Measurements from ENCODE around the gene TDRD7.
A peak's percentile ranks its signal among the peaks of the same experiment; 100 is the strongest.

Gene TDRD7

DNA sequence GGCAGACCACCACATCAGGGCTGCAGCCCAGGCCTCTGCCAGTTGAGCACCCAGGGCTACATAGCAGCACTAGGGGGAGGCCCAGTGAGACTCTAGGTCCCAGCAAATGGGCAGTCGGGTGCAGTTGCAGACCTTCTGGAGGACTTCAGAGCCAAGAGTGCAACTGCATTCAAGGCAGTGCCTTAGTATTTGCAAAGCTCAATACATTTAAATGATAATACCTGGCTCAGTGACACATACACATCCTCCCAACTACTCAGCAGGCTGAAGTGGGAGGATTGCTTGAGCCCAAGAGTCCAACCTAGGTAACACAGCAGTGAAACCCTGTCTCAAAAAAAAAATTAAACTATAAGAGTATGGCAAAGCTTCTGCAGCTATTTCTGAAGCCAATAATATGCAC, 51.0 kb downstream of the TDRD7 start:
- H2AFZ ChIP-seq (ENCODE audit: low read length): no peak overlapping the region
- no peak overlapping the region for H4K91ac ChIP-seq (ENCODE audit: low read depth, low read length, poor library complexity)
- H3K4me1 ChIP-seq (ENCODE audit: control insufficient read depth in 2 of 2, insufficient read depth in 1 of 2, low read depth in 1 of 2, low read length in 2 of 2): no peaks in the 10 kb centered on the region
- no peak overlapping the region for H2AK5ac ChIP-seq (ENCODE audit: low read depth, low read length)
- no peaks in the 10 kb centered on the region for H3K27me3 ChIP-seq (ENCODE audit: control insufficient read depth in 3 of 3, insufficient read depth in 3 of 3, low read depth in 1 of 3, low read length in 3 of 3)
- H2BK12ac ChIP-seq (ENCODE audit: low read length): no peak overlapping the region
- H3K27ac ChIP-seq (replicated peaks; ENCODE audit: low read length): no peak overlapping the region
- no peak overlapping the region for H3K14ac ChIP-seq (ENCODE audit: low read length)
- no peak overlapping the region for H3K18ac ChIP-seq (ENCODE audit: low read length)
- H3K36me3 ChIP-seq (replicated peaks in 1 of 2; ENCODE audit: control insufficient read depth in 2 of 2, insufficient read depth in 2 of 2, low read length in 2 of 2): no peaks in the 10 kb centered on the region
- no CpG with 5 or more reads among the region's 1 CpG for WGBS, 2 donors (ENCODE audit: extremely low coverage in 2 of 2, insufficient read length in 2 of 2, insufficient replicate concordance in 1 of 2)
- no peak overlapping the region for H2BK120ac ChIP-seq (ENCODE audit: low read depth, low read length)
- no peak overlapping the region for H2BK15ac ChIP-seq (ENCODE audit: low read length)
- no peak overlapping the region for H3K23ac ChIP-seq (ENCODE audit: low read depth, low read length, poor library complexity)
- H3K9ac ChIP-seq (ENCODE audit: low read depth, low read length, poor library complexity): no peak overlapping the region
- H3K4me3 ChIP-seq (ENCODE audit: low read length in 2 of 2): no peak overlapping the region
- no peak overlapping the region for H4K8ac ChIP-seq (ENCODE audit: low read depth, low read length)
- no peak for DNase-seq (ENCODE audit: low spot score)
- H2BK5ac ChIP-seq (ENCODE audit: low read length): no peak overlapping the region
- H3K4ac ChIP-seq (ENCODE audit: low read length): no peak overlapping the region
- no peak overlapping the region for H3K4me2 ChIP-seq (ENCODE audit: insufficient read depth, low read length, poor library complexity, severe bottlenecking)
- no peaks in the 10 kb centered on the region for H3K79me1 ChIP-seq (ENCODE audit: low read depth, low read length)
- no peaks in the 10 kb centered on the region for H3K9me3 ChIP-seq (replicated peaks in 1 of 2; ENCODE audit: control insufficient read depth in 2 of 2, insufficient read depth in 1 of 2, low read depth in 1 of 2, low read length in 2 of 2)

DNA sequence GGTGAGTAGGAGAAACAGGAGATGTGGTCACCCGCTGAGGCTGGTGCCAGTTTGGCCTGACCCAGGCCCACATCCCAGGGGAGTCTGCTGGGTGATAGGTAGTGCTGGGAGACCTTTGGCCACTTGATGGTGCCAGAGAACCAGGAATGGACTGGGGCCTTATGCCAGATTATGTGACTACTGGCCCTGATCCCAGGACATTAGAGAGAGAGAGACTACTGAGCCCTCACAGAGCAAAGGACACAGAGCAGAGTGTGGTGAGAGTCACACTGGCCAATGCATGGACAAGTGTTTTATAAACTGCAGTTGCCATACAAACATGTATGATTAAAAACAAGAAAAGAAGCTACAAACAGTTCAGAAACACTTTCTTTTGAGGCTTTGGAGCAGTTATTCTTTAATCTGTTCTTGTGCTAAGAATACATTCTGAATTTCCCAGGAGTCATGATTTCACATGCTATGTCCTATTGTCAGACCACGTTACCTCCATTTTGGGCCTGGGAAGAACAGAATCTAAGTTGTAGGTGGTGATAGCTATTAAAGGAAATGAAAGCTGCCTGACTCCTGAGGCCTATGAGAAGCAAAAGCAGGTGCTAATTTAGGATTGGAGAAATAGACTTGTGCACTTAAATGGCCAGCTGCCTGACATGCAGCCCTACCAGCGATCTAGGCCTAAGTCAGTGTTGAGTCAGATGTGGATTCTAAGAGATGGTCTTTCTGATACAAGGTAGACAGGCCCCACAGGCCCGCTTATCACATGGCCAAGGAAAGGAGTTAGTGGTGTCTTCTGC, 57.0 kb downstream of the TDRD7 start:
- Histone ChIP-seq H3K36me3 (replicated peaks in 1 of 2; ENCODE audit: control insufficient read depth in 2 of 2, insufficient read depth in 2 of 2, low read length in 2 of 2) (no peaks in the 10 kb centered on the region), H4K8ac (ENCODE audit: low read depth, low read length) (no peak overlapping the region), H3K27ac (replicated peaks; ENCODE audit: low read length) (no peak overlapping the region), H3K4ac (ENCODE audit: low read length) (no peak overlapping the region), H3K9ac (ENCODE audit: low read depth, low read length, poor library complexity) (no peak overlapping the region), H2BK12ac (ENCODE audit: low read length) (no peak overlapping the region), H2BK5ac (ENCODE audit: low read length) (no peak overlapping the region), H2BK120ac (ENCODE audit: low read depth, low read length) (no peak overlapping the region), H3K79me1 (ENCODE audit: low read depth, low read length) (no peaks in the 10 kb centered on the region), H3K4me1 (ENCODE audit: control insufficient read depth in 2 of 2, insufficient read depth in 1 of 2, low read depth in 1 of 2, low read length in 2 of 2) (no peaks in the 10 kb centered on the region), H2AFZ (ENCODE audit: low read length) (no peak overlapping the region), H3K27me3 (ENCODE audit: control insufficient read depth in 3 of 3, insufficient read depth in 3 of 3, low read depth in 1 of 3, low read length in 3 of 3) (peaks cover 0 to 19% (median 0%) of the 10 kb centered on the region in 3 experiments), H3K4me3 (ENCODE audit: low read length in 2 of 2) (no peak overlapping the region), H4K91ac (ENCODE audit: low read depth, low read length, poor library complexity) (no peak overlapping the region), H3K23ac (ENCODE audit: low read depth, low read length, poor library complexity) (no peak overlapping the region), H3K18ac (ENCODE audit: low read length) (no peak overlapping the region), H3K4me2 (ENCODE audit: insufficient read depth, low read length, poor library complexity, severe bottlenecking) (no peak overlapping the region), H3K14ac (ENCODE audit: low read length) (no peak overlapping the region), H3K9me3 (replicated peaks in 1 of 2; ENCODE audit: control insufficient read depth in 2 of 2, insufficient read depth in 1 of 2, low read depth in 1 of 2, low read length in 2 of 2) (no peaks in the 10 kb centered on the region), H2AK5ac (ENCODE audit: low read depth, low read length) (no peak overlapping the region), H2BK15ac (ENCODE audit: low read length) (no peak overlapping the region)
- peak; percentile 61 for DNase-seq (ENCODE audit: low spot score)
- WGBS, 2 donors (ENCODE audit: extremely low coverage in 2 of 2, insufficient read length in 2 of 2, insufficient replicate concordance in 1 of 2): no CpG with 5 or more reads among the region's 4 CpGs

DNA sequence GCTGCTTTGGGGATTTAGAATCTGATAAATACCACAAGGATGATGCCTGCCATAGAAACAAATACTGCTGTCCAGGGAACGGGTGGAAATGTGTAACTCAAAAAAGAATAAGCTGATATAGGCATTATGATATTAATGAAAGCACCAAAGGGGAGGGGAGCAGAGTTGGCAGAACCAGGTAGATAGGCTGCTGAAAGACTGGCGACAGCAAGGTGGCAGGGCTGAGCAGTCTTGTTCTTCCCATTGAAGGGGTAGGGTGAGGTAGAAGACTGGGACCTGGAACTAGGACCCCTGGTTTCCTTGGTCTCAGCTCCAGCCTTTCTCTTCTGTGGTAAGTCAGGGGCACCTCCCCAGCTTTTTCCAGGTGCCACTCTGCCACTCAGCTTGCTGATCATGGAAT, 58.2 kb downstream of the TDRD7 start:
- Histone ChIP-seq H3K36me3 (replicated peaks in 1 of 2; ENCODE audit: control insufficient read depth in 2 of 2, insufficient read depth in 2 of 2, low read length in 2 of 2) (no peaks in the 10 kb centered on the region), H3K14ac (ENCODE audit: low read length) (no peak overlapping the region), H3K4me1 (ENCODE audit: control insufficient read depth in 2 of 2, insufficient read depth in 1 of 2, low read depth in 1 of 2, low read length in 2 of 2) (no peaks in the 10 kb centered on the region), H3K79me1 (ENCODE audit: low read depth, low read length) (no peaks in the 10 kb centered on the region), H3K27ac (replicated peaks; ENCODE audit: low read length) (no peak overlapping the region), H2BK15ac (ENCODE audit: low read length) (no peak overlapping the region), H3K23ac (ENCODE audit: low read depth, low read length, poor library complexity) (no peak overlapping the region), H3K4me3 (ENCODE audit: low read length in 2 of 2) (no peak overlapping the region), H3K9me3 (replicated peaks in 1 of 2; ENCODE audit: control insufficient read depth in 2 of 2, insufficient read depth in 1 of 2, low read depth in 1 of 2, low read length in 2 of 2) (no peaks in the 10 kb centered on the region), H3K9ac (ENCODE audit: low read depth, low read length, poor library complexity) (no peak overlapping the region), H2BK5ac (ENCODE audit: low read length) (no peak overlapping the region), H2AK5ac (ENCODE audit: low read depth, low read length) (no peak overlapping the region), H4K91ac (ENCODE audit: low read depth, low read length, poor library complexity) (no peak overlapping the region), H4K8ac (ENCODE audit: low read depth, low read length) (no peak overlapping the region), H3K4ac (ENCODE audit: low read length) (no peak overlapping the region), H2AFZ (ENCODE audit: low read length) (no peak overlapping the region), H3K27me3 (ENCODE audit: control insufficient read depth in 3 of 3, insufficient read depth in 3 of 3, low read depth in 1 of 3, low read length in 3 of 3) (peaks cover 0 to 19% (median 0%) of the 10 kb centered on the region in 3 experiments), H2BK12ac (ENCODE audit: low read length) (no peak overlapping the region), H2BK120ac (ENCODE audit: low read depth, low read length) (no peak overlapping the region), H3K18ac (ENCODE audit: low read length) (no peak overlapping the region), H3K4me2 (ENCODE audit: insufficient read depth, low read length, poor library complexity, severe bottlenecking) (no peak overlapping the region)
- no CpG with 5 or more reads among the region's 2 CpGs for WGBS, 2 donors (ENCODE audit: extremely low coverage in 2 of 2, insufficient read length in 2 of 2, insufficient replicate concordance in 1 of 2)
- no peak for DNase-seq (ENCODE audit: low spot score)

- H3K79me1 ChIP-seq (ENCODE audit: low read depth, low read length): no peaks in the 10 kb centered on the region
- no peak overlapping the region for H2BK5ac ChIP-seq (ENCODE audit: low read length)
- no peak overlapping the region for H2AK5ac ChIP-seq (ENCODE audit: low read depth, low read length)
- no peaks in the 10 kb centered on the region for H3K4me1 ChIP-seq (ENCODE audit: control insufficient read depth in 2 of 2, insufficient read depth in 1 of 2, low read depth in 1 of 2, low read length in 2 of 2)
- H3K36me3 ChIP-seq (replicated peaks in 1 of 2; ENCODE audit: control insufficient read depth in 2 of 2, insufficient read depth in 2 of 2, low read length in 2 of 2): no peaks in the 10 kb centered on the region
- H2BK120ac ChIP-seq (ENCODE audit: low read depth, low read length): no peak overlapping the region
- H2AFZ ChIP-seq (ENCODE audit: low read length): no peak overlapping the region
- H3K4me2 ChIP-seq (ENCODE audit: insufficient read depth, low read length, poor library complexity, severe bottlenecking): no peak overlapping the region
- H3K27ac ChIP-seq (replicated peaks; ENCODE audit: low read length): no peak overlapping the region
- H3K4me3 ChIP-seq (ENCODE audit: low read length in 2 of 2): no peak overlapping the region
- no peak for DNase-seq (ENCODE audit: low spot score)
- no peak overlapping the region for H4K8ac ChIP-seq (ENCODE audit: low read depth, low read length)
- WGBS, 2 donors (ENCODE audit: extremely low coverage in 2 of 2, insufficient read length in 2 of 2, insufficient replicate concordance in 1 of 2): no CpG with 5 or more reads among the region's 3 CpGs
- H4K91ac ChIP-seq (ENCODE audit: low read depth, low read length, poor library complexity): no peak overlapping the region
- H2BK15ac ChIP-seq (ENCODE audit: low read length): no peak overlapping the region
- no peak overlapping the region for H3K18ac ChIP-seq (ENCODE audit: low read length)
- no peak overlapping the region for H3K23ac ChIP-seq (ENCODE audit: low read depth, low read length, poor library complexity)
- no peaks in the 10 kb centered on the region for H3K9me3 ChIP-seq (replicated peaks in 1 of 2; ENCODE audit: control insufficient read depth in 2 of 2, insufficient read depth in 1 of 2, low read depth in 1 of 2, low read length in 2 of 2)
- H2BK12ac ChIP-seq (ENCODE audit: low read length): no peak overlapping the region
- H3K4ac ChIP-seq (ENCODE audit: low read length): no peak overlapping the region
- no peak overlapping the region for H3K9ac ChIP-seq (ENCODE audit: low read depth, low read length, poor library complexity)
- H3K14ac ChIP-seq (ENCODE audit: low read length): no peak overlapping the region
- peaks cover 0 to 19% (median 0%) of the 10 kb centered on the region in 3 experiments for H3K27me3 ChIP-seq (ENCODE audit: control insufficient read depth in 3 of 3, insufficient read depth in 3 of 3, low read depth in 1 of 3, low read length in 3 of 3)
These were observed 61.8 kb downstream of the TDRD7 start for GRCh38 chr9:97473717-97474116.
